ENCODE measurements around the gene EFEMP1. TPM values are rescaled to one million over a fixed set of nuclear protein-coding genes. Genes with fewer than 3 reads are reported as not detected.

EFEMP1 gene
- total RNA-seq, 1 experiment from 2014 or later, result 0.15 TPM

- intact Hi-C loops (cut with micrococcal nuclease; ENCODE audit: unreplicated experiment), result no loop called here
- Histone ChIP-seq H3K36me3 (ENCODE audit: insufficient read depth, low read length, poor library complexity, severe bottlenecking) (no peaks in the 10 kb centered on the region), H3K27ac (ENCODE audit: low read depth, low read length, poor library complexity, severe bottlenecking) (no peak overlapping the region), H3K4me3 (ENCODE audit: low read depth, low read length, poor library complexity, severe bottlenecking) (no peak overlapping the region), H3K9me3 (ENCODE audit: low read depth, low read length, poor library complexity, severe bottlenecking) (no peaks in the 10 kb centered on the region), H3K4me1 (ENCODE audit: insufficient read depth, low read length, poor library complexity, severe bottlenecking) (no peaks in the 10 kb centered on the region), H3K27me3 (replicated peaks; ENCODE audit: insufficient read depth, low read depth, low read length, poor library complexity) (no peaks in the 10 kb centered on the region)
- no peak for TF ChIP-seq EZH2 (IDR thresholded peaks at IDR 0.05; ENCODE audit: borderline replicate concordance, low read depth, low read length, poor library complexity, severe bottlenecking)
- TF ChIP-seq CTCF (conservative IDR thresholded peaks at IDR 0.05; ENCODE audit: low read depth, low read length), result no peak
- DNase-seq (ENCODE audit: low spot score), result no peak
- ChIA-PET POLR2A (ENCODE audit: low non-redundant PET) (no interaction called here), CTCF (no interaction called here)
- no TSS peak for BruUV-seq (replicated peaks)
These were observed 78.6 kb downstream of the EFEMP1 start for GRCh38 chr2:55844986-55845385.

- H3K27ac ChIP-seq (ENCODE audit: low read depth, low read length, poor library complexity, severe bottlenecking), result no peak overlapping the region
- intact Hi-C loops (cut with micrococcal nuclease; ENCODE audit: unreplicated experiment), result no loop called here
- TF ChIP-seq CTCF (conservative IDR thresholded peaks at IDR 0.05; ENCODE audit: low read depth, low read length), result no peak
- TF ChIP-seq EZH2 (IDR thresholded peaks at IDR 0.05; ENCODE audit: borderline replicate concordance, low read depth, low read length, poor library complexity, severe bottlenecking), result no peak
- no peak for DNase-seq (ENCODE audit: low spot score)
- H3K4me3 ChIP-seq (ENCODE audit: low read depth, low read length, poor library complexity, severe bottlenecking), result no peak overlapping the region
- ChIA-PET POLR2A (ENCODE audit: low non-redundant PET) (no interaction called here), CTCF (no interaction called here)
- no peaks in the 10 kb centered on the region for H3K4me1 ChIP-seq (ENCODE audit: insufficient read depth, low read length, poor library complexity, severe bottlenecking)
- no TSS peak for BruUV-seq (replicated peaks)
- no peaks in the 10 kb centered on the region for H3K9me3 ChIP-seq (ENCODE audit: low read depth, low read length, poor library complexity, severe bottlenecking)
- H3K36me3 ChIP-seq (ENCODE audit: insufficient read depth, low read length, poor library complexity, severe bottlenecking), result no peaks in the 10 kb centered on the region
- H3K27me3 ChIP-seq (replicated peaks; ENCODE audit: insufficient read depth, low read depth, low read length, poor library complexity), result no peaks in the 10 kb centered on the region
These were observed 79.6 kb downstream of the EFEMP1 start for GRCh38 chr2:55843994-55844345.

- no peak overlapping the region for H3K27ac ChIP-seq (ENCODE audit: low read depth, low read length, poor library complexity, severe bottlenecking)
- TF ChIP-seq CTCF (conservative IDR thresholded peaks at IDR 0.05; ENCODE audit: low read depth, low read length), result no peak
- no peak for TF ChIP-seq EZH2 (IDR thresholded peaks at IDR 0.05; ENCODE audit: borderline replicate concordance, low read depth, low read length, poor library complexity, severe bottlenecking)
- no peak for DNase-seq (ENCODE audit: low spot score)
- no peaks in the 10 kb centered on the region for H3K27me3 ChIP-seq (replicated peaks; ENCODE audit: insufficient read depth, low read depth, low read length, poor library complexity)
- H3K4me1 ChIP-seq (ENCODE audit: insufficient read depth, low read length, poor library complexity, severe bottlenecking), result no peaks in the 10 kb centered on the region
- intact Hi-C loops (cut with micrococcal nuclease; ENCODE audit: unreplicated experiment), result no loop called here
- no peaks in the 10 kb centered on the region for H3K36me3 ChIP-seq (ENCODE audit: insufficient read depth, low read length, poor library complexity, severe bottlenecking)
- no TSS peak for BruUV-seq (replicated peaks)
- no peak overlapping the region for H3K4me3 ChIP-seq (ENCODE audit: low read depth, low read length, poor library complexity, severe bottlenecking)
- POLR2A ChIA-PET (ENCODE audit: low non-redundant PET), result no interaction called here
- CTCF ChIA-PET, result no interaction called here
- no peaks in the 10 kb centered on the region for H3K9me3 ChIP-seq (ENCODE audit: low read depth, low read length, poor library complexity, severe bottlenecking)
These were observed 80.2 kb downstream of the EFEMP1 start for GRCh38 chr2:55843096-55843993.

Measured in A673 (cell line).